CD14-positive monocyte (primary cell): ENCODE measurements around the gene RABL3. TPM values are rescaled to one million over a fixed set of nuclear protein-coding genes. Genes with fewer than 3 reads are reported as not detected.

Experiments used
- DNase-seq, 3 donors: peaks; one replicate each; pipeline ENCODE4 v3.0.0-alpha.2; 2011 to 2022
- H2AFZ ChIP-seq: 2 replicates; pipeline ENCODE4 v1.6.0; 2012; ENCODE audit warnings: mild to moderate bottlenecking, low read depth, low read length, inconsistent platforms; ENCODE audit not compliant: insufficient read depth, poor library complexity, severe bottlenecking
- H3K27ac ChIP-seq, 2 donors: 1 replicate in 1 of 2; 2 replicates in 1 of 2; pipeline ENCODE4 v1.5.1; 2012 to 2013; ENCODE audit warnings: low read length in 2 of 2, control low read depth in 1 of 2, inconsistent platforms in 1 of 2, low read depth in 1 of 2, mild to moderate bottlenecking in 1 of 2
- H3K27me3 ChIP-seq, 2 donors: one replicate each; pipeline versions ENCODE4 v1.6.0 to v1.6.1; 2011 to 2013; ENCODE audit warnings: low read length in 2 of 2; ENCODE audit not compliant: control insufficient read depth in 2 of 2, insufficient read depth in 2 of 2
- H3K36me3 ChIP-seq, 2 donors: replicated peaks in 1 of 2; 1 replicate in 1 of 2; 2 replicates in 1 of 2; pipeline versions ENCODE4 v1.5.1 to v1.6.1; 2012 to 2013; ENCODE audit warnings: low read length in 2 of 2, control low read depth in 1 of 2, inconsistent platforms in 1 of 2, mild to moderate bottlenecking in 1 of 2; ENCODE audit not compliant: insufficient read depth in 2 of 2, control insufficient read depth in 1 of 2
- H3K4me1 ChIP-seq, 2 donors: 1 replicate in 1 of 2; 2 replicates in 1 of 2; pipeline versions ENCODE4 v1.5.1 to v1.6.1; 2012 to 2013; ENCODE audit warnings: low read length in 2 of 2, control low read depth in 1 of 2, inconsistent platforms in 1 of 2, mild to moderate bottlenecking in 1 of 2, moderate library complexity in 1 of 2; ENCODE audit not compliant: insufficient read depth in 2 of 2, control insufficient read depth in 1 of 2
- H3K4me2 ChIP-seq: replicated peaks from 2 replicates; pipeline ENCODE3; 2012; ENCODE audit warnings: low read length, moderate library complexity, mild to moderate bottlenecking; ENCODE audit not compliant: poor library complexity, severe bottlenecking; ENCODE audit errors: extremely low read depth
- H3K4me3 ChIP-seq, 3 experiments: fragments of 200-600 bp in 1 of 3; sonication (generic) in 1 of 3; replicated peaks in 1 of 3; 1 replicate in 2 of 3; 2 replicates in 1 of 3; pipeline ENCODE4 v1.5.1; 2011 to 2013; ENCODE audit warnings: low read length in 3 of 3, mild to moderate bottlenecking in 3 of 3, control low read depth in 2 of 3, low read depth in 2 of 3, inconsistent platforms in 1 of 3, moderate library complexity in 1 of 3
- H3K79me2 ChIP-seq: 2 replicates; pipeline ENCODE4 v1.6.0; 2012; ENCODE audit warnings: mild to moderate bottlenecking, control low read depth, inconsistent platforms, low read length, moderate library complexity; ENCODE audit not compliant: insufficient read depth
- H3K9ac ChIP-seq: 2 replicates; pipeline ENCODE4 v1.6.0; 2017; ENCODE audit warnings: low read length, mild to moderate bottlenecking; ENCODE audit not compliant: insufficient read depth, poor library complexity, severe bottlenecking
- H3K9me3 ChIP-seq, 2 donors: replicated peaks in 1 of 2; 1 replicate in 1 of 2; 2 replicates in 1 of 2; pipeline versions ENCODE4 v1.5.1 to v1.6.1; 2012 to 2013; ENCODE audit warnings: low read length in 2 of 2, control low read depth in 1 of 2; ENCODE audit not compliant: control insufficient read depth in 1 of 2, insufficient read depth in 1 of 2
- H4K20me1 ChIP-seq: 2 replicates; pipeline ENCODE4 v1.6.0; 2012; ENCODE audit warnings: mild to moderate bottlenecking, low read length, control low read depth, moderate library complexity; ENCODE audit not compliant: insufficient read depth
- H3K27ac Mint-ChIP-seq, 7 donors: one replicate each; pipeline ENCODE4 v1.8.0; 2020; ENCODE audit warnings: mild to moderate bottlenecking in 7 of 7, mixed read lengths in 7 of 7, moderate library complexity in 6 of 7, inconsistent platforms in 2 of 7
- H3K27me3 Mint-ChIP-seq, 3 donors: one replicate each; pipeline ENCODE4 v1.8.0; 2021 to 2022; ENCODE audit warnings: low read depth in 3 of 3, mild to moderate bottlenecking in 3 of 3, mixed read lengths in 3 of 3, moderate library complexity in 3 of 3, inconsistent platforms in 1 of 3
- H3K36me3 Mint-ChIP-seq, 2 donors: one replicate each; pipeline ENCODE4 v1.8.0; 2020; ENCODE audit warnings: mixed read lengths in 2 of 2, inconsistent platforms in 1 of 2, mild to moderate bottlenecking in 1 of 2
- H3K4me1 Mint-ChIP-seq: one replicate; pipeline ENCODE4 v1.8.0; 2020; ENCODE audit warnings: mild to moderate bottlenecking, mixed read lengths
- H3K4me3 Mint-ChIP-seq, 2 donors: one replicate each; pipeline ENCODE4 v1.8.0; 2020; ENCODE audit warnings: mild to moderate bottlenecking in 2 of 2, mixed read lengths in 2 of 2, moderate library complexity in 1 of 2
- H3K9me3 Mint-ChIP-seq, 7 donors: one replicate each; pipeline ENCODE4 v1.8.0; 2020 to 2022; ENCODE audit warnings: mixed read lengths in 7 of 7, mild to moderate bottlenecking in 6 of 7, moderate library complexity in 6 of 7, inconsistent platforms in 2 of 7
- WGBS: methylation state at CpG from one replicate; pipeline ENCODE4 v1.1.5; 2013; ENCODE audit warnings: missing lambda C conversion rate; ENCODE audit not compliant: insufficient coverage; 5-methylcytosine and 5-hydroxymethylcytosine counted together
- intact Hi-C, 2 donors: fragments of 100-400 bp; cut with micrococcal nuclease; formaldehyde crosslinking; loops; one replicate each; pipeline versions ENCODE4 v1.15.0 to v1.15.1; 2023
- polyA plus RNA-seq, 3 donors: library from polyadenylated mRNA; depleted of rRNA in 1 of 3; unstranded in 2 of 3; stranded (reverse) in 1 of 3; fragments of 300-500 nt in 2 of 3; fragments of >200 nt in 1 of 3; fragmentation: Illumina TruSeq in 2 of 3; gene quantifications; 1 replicate in 2 of 3; 2 replicates in 1 of 3; pipeline ENCODE4 v1.2.3, GENCODE V29; 2012 to 2021
- TF ChIP-seq, protein P1 (sequence below): fragments of 200-600 bp; IDR thresholded peaks from one replicate; pipeline ENCODE4 v1.8.0; 2022; ENCODE audit warnings: antibody characterized with exemption, mild to moderate bottlenecking

The RABL3 gene
- polyA plus RNA-seq, 3 donors, result 2.0 to 14.9 (median 11.5) TPM

DNA sequence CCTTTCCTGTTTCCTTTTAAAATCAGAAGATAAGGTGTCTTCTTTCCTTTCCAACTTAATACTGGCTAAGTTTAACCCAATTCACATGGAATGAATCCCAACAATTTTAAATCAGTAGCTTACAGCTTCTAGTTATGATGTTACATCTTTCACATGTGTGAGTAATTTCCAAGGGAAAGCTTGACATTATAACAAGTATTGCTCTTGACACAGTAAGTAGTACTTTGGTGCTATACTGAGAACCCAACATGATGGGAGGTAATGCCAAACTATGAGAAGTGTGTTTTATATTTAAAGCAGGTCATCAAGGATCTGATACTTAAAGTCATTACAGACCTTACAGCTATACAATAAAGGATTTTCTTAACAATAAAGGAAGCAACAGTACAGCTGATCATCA, 29.1 kb downstream of the RABL3 start:
- Mint-ChIP-seq H3K4me1 (no peaks in the 10 kb centered on the region), H3K27ac (no peak overlapping the region), H3K36me3 (peaks cover 0 to 2% of the 10 kb centered on the region in 2 donors), H3K9me3 (no peaks in the 10 kb centered on the region), H3K4me3 (no peak overlapping the region), H3K27me3 (no peaks in the 10 kb centered on the region)
- TF ChIP-seq, protein P1, sequence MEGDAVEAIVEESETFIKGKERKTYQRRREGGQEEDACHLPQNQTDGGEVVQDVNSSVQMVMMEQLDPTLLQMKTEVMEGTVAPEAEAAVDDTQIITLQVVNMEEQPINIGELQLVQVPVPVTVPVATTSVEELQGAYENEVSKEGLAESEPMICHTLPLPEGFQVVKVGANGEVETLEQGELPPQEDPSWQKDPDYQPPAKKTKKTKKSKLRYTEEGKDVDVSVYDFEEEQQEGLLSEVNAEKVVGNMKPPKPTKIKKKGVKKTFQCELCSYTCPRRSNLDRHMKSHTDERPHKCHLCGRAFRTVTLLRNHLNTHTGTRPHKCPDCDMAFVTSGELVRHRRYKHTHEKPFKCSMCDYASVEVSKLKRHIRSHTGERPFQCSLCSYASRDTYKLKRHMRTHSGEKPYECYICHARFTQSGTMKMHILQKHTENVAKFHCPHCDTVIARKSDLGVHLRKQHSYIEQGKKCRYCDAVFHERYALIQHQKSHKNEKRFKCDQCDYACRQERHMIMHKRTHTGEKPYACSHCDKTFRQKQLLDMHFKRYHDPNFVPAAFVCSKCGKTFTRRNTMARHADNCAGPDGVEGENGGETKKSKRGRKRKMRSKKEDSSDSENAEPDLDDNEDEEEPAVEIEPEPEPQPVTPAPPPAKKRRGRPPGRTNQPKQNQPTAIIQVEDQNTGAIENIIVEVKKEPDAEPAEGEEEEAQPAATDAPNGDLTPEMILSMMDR, result no peak
- H3K9me3 ChIP-seq, result no peaks in the 10 kb centered on the region
- no peaks in the 10 kb centered on the region for H3K27me3 ChIP-seq
- no peak overlapping the region for H2AFZ ChIP-seq
- H3K79me2 ChIP-seq, result no peaks in the 10 kb centered on the region
- H3K27ac ChIP-seq, result no peak overlapping the region
- H3K4me2 ChIP-seq, result no peak overlapping the region
- H3K36me3 ChIP-seq, result peaks cover 0 to 9% of the 10 kb centered on the region in 2 donors
- H3K9ac ChIP-seq, result no peak overlapping the region
- intact Hi-C loops, result no loop called here
- H3K4me3 ChIP-seq, result no peak overlapping the region
- H3K4me1 ChIP-seq, result no peaks in the 10 kb centered on the region
- no peak for DNase-seq
- H4K20me1 ChIP-seq, result no peaks in the 10 kb centered on the region

DNA sequence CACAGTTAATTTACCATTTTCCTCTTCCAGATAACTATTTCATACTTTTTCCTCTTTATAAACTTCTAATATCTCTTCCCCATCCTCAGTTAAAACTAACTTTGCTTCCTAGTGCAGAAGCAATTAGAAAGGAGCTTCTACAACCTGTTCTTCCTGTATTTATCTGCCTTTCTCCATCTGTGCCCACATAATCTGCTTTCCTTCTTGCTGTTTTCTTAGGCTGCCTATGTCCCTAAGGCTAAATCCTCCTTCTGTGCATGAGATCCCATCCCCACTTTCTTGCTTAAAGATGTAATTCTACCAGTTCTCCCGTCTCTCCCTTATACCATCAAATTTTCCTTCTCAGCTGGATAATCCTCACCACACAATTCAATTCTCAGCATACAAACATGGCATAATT, 31.9 kb downstream of the RABL3 start:
- H3K36me3 ChIP-seq, result peaks cover 0 to 9% of the 10 kb centered on the region in 2 donors
- H3K4me1 ChIP-seq, result no peaks in the 10 kb centered on the region
- H3K4me3 Mint-ChIP-seq, result no peak overlapping the region
- no peak overlapping the region for H3K9ac ChIP-seq
- H3K9me3 ChIP-seq, result no peaks in the 10 kb centered on the region
- no peaks in the 10 kb centered on the region for H3K27me3 Mint-ChIP-seq
- no peaks in the 10 kb centered on the region for H3K27me3 ChIP-seq
- no peak for DNase-seq
- H3K9me3 Mint-ChIP-seq, result no peaks in the 10 kb centered on the region
- peaks cover 9 to 10% of the 10 kb centered on the region in 2 donors for H3K36me3 Mint-ChIP-seq
- intact Hi-C loops, result no loop called here
- H3K4me2 ChIP-seq, result no peak overlapping the region
- TF ChIP-seq, protein P1, result no peak
- H2AFZ ChIP-seq, result no peak overlapping the region
- no peaks in the 10 kb centered on the region for H3K79me2 ChIP-seq
- H3K4me3 ChIP-seq, result no peak overlapping the region
- no peaks in the 10 kb centered on the region for H4K20me1 ChIP-seq
- no peak overlapping the region for H3K27ac Mint-ChIP-seq
- no peaks in the 10 kb centered on the region for H3K4me1 Mint-ChIP-seq
- H3K27ac ChIP-seq, result no peak overlapping the region
- 91% methylated on average over 1 of the region's 1 CpG for WGBS
